Measurements from ENCODE around the gene FAM3B. TPM values are rescaled to one million over a fixed set of nuclear protein-coding genes. Genes with fewer than 3 reads are reported as not detected.

The FAM3B gene
- total and polyA plus RNA-seq, 9 of the 15 experiments (the other 6 are each of a cell fraction or from before 2014, with no cell fraction given): 0.04 to 0.18 (median 0.12) TPM; not detected in 5

- TF ChIP-seq ZNF263 (CRISPR knock-in tag; IDR thresholded peaks at IDR 0.05; ENCODE audit: borderline replicate concordance): no peak
- TF ChIP-seq CBFB (CRISPR knock-in tag; IDR thresholded peaks at IDR 0.05): no peak
- TF ChIP-seq ARID3A (IDR thresholded peaks at IDR 0.05; ENCODE audit: borderline replicate concordance, low read depth, low read length): no peak
- no peak for TF ChIP-seq MAFF (IDR thresholded peaks at IDR 0.05; ENCODE audit: low read length)
- no peak for TF ChIP-seq TFE3 (CRISPR knock-in tag; IDR thresholded peaks at IDR 0.05)
- no peak for TF ChIP-seq THRB (CRISPR knock-in tag; conservative IDR thresholded peaks at IDR 0.05)
- TF ChIP-seq MYC (IDR thresholded peaks at IDR 0.05; ENCODE audit: low read depth, low read length): no peak
- TF ChIP-seq MYC (CRISPR knock-in tag; IDR thresholded peaks at IDR 0.05; ENCODE audit: borderline replicate concordance, low read depth): no peak
- no peak for TF ChIP-seq PKNOX1 (IDR thresholded peaks at IDR 0.05)
Observed at GRCh38 chr21:41294548-41295231, 21.9 kb upstream of the FAM3B start (continued).
